HepG2 (cell line): ENCODE measurements around the gene POFUT1.

Source experiments
- CEBPB ChIP-seq: IDR thresholded peaks from 2 replicates; pipeline ENCODE4 v1.6.1; 2011; ENCODE audit warnings: low read depth, low read length, improper control_type of control experiment, borderline replicate concordance
- CTCF ChIP-seq: sonication (generic); formaldehyde crosslinking; IDR thresholded peaks from 2 replicates; pipeline ENCODE4 v1.5.0; 2020; ENCODE audit warnings: mild to moderate bottlenecking, missing genetic modification reagents, moderate library complexity
- GABPA ChIP-seq, 2 experiments: IDR thresholded peaks; 2 replicates each; pipeline ENCODE4 v1.6.1; 2011 to 2016; ENCODE audit warnings: low read depth in 2 of 2, low read length in 1 of 2, missing biosample characterization in 1 of 2, missing genetic modification characterization in 1 of 2
- NFIC ChIP-seq: IDR thresholded peaks from 2 replicates; pipeline ENCODE4 v1.6.1; 2012; ENCODE audit warnings: mild to moderate bottlenecking, low read length, inconsistent platforms
- PBX3 ChIP-seq: sonication (generic); formaldehyde crosslinking; IDR thresholded peaks from 2 replicates; pipeline ENCODE4 v1.8.1; 2023; ENCODE audit warnings: missing genetic modification reagents, inconsistent platforms, borderline replicate concordance
- PHF8 ChIP-seq: sonication (generic); formaldehyde crosslinking; IDR thresholded peaks from 2 replicates; pipeline ENCODE4 v1.5.0; 2020; ENCODE audit warnings: missing genetic modification reagents
- ZFP36L2 ChIP-seq: sonication (generic); formaldehyde crosslinking; IDR thresholded peaks from 2 replicates; pipeline ENCODE4 v1.4.0; 2020; ENCODE audit warnings: missing genetic modification reagents
- ZNF580 ChIP-seq: IDR thresholded peaks from 2 replicates; pipeline ENCODE4 v1.6.1; 2016; ENCODE audit warnings: low read depth, borderline replicate concordance

- TF ChIP-seq ZNF580 (CRISPR knock-in tag), result no peak
- TF ChIP-seq PHF8 (CRISPR knock-in tag), result no peak
- TF ChIP-seq PBX3 (CRISPR knock-in tag), result no peak
- no peak for TF ChIP-seq NFIC
- TF ChIP-seq CEBPB, result no peak
- TF ChIP-seq CTCF (CRISPR knock-in tag), result no peak
- no peak for TF ChIP-seq GABPA (IDR thresholded peaks at IDR 0.05; ENCODE audit: low read depth, low read length)
- no peak for TF ChIP-seq GABPA (CRISPR knock-in tag; IDR thresholded peaks at IDR 0.05; ENCODE audit: low read depth)
- TF ChIP-seq ZFP36L2 (CRISPR knock-in tag), result no peak
Measured at GRCh38 chr20:32186506-32186905, 21.2 kb upstream of the POFUT1 start.
